ENCODE measurements around the gene REEP6. TPM values are rescaled to one million over a fixed set of nuclear protein-coding genes. Genes with fewer than 3 reads are reported as not detected.

The REEP6 gene
- total and polyA plus RNA-seq, 4 donors, result 16.4 to 449 (median 201) TPM

GRCh38 chr19:1526066-1526778, 35.2 kb downstream of the REEP6 start:
- H3K4me1 ChIP-seq (ENCODE audit: control insufficient read depth in 4 of 4, insufficient read depth in 4 of 4, low read length in 3 of 4), result peaks cover 0 to 5% (median 2%) of the 10 kb centered on the region in 4 donors
- 79% methylated on average over 33 of the region's 33 CpGs for WGBS
- H3K36me3 ChIP-seq (ENCODE audit: control insufficient read depth in 4 of 4, insufficient read depth in 3 of 4, low read depth in 1 of 4, low read length in 3 of 4), result no peaks in the 10 kb centered on the region
- H3K27ac ChIP-seq (ENCODE audit: low read depth in 1 of 2, low read length in 2 of 2), result no peak overlapping the region
- H3K27me3 ChIP-seq (ENCODE audit: control insufficient read depth in 4 of 4, insufficient read depth in 4 of 4, low read length in 3 of 4), result peaks cover 0 to 26% (median 7%) of the 10 kb centered on the region in 4 donors
- TF ChIP-seq JUND (IDR thresholded peaks at IDR 0.05) (no peak), HNF4A (conservative IDR thresholded peaks at IDR 0.05) (no peak), TAF1 (conservative IDR thresholded peaks at IDR 0.05) (no peak), MAX (IDR thresholded peaks at IDR 0.05) (no peak), FOXA2 (IDR thresholded peaks at IDR 0.05) (no peak), ATF3 (IDR thresholded peaks at IDR 0.05) (no peak), EGR1 (IDR thresholded peaks at IDR 0.05; ENCODE audit: low read depth in 2 of 2) (no peak), GABPA (IDR thresholded peaks at IDR 0.05 in 1 of 2, conservative IDR thresholded peaks at IDR 0.05 in 1 of 2) (no peak), NR2F2 (IDR thresholded peaks at IDR 0.05) (no peak), CTCF (IDR thresholded peaks at IDR 0.05; ENCODE audit: low read depth, low read length, missing input control) (no peak), YY1 (IDR thresholded peaks at IDR 0.05) (no peak), HNF4G (IDR thresholded peaks at IDR 0.05) (no peak), RAD21 (IDR thresholded peaks at IDR 0.05) (no peak), ZBTB33 (IDR thresholded peaks at IDR 0.05) (no peak), SP1 (IDR thresholded peaks at IDR 0.05) (no peak), FOXA1 (IDR thresholded peaks at IDR 0.05) (no peak)
- no peaks in the 10 kb centered on the region for H3K9me3 ChIP-seq (ENCODE audit: control insufficient read depth in 4 of 4, low read length in 3 of 4)
- DNase-seq (ENCODE audit: low spot score), result no peak
- no peak overlapping the region for H3K9ac ChIP-seq (ENCODE audit: low read depth in 1 of 2, low read length in 2 of 2)
- no peak overlapping the region for H3K4me3 ChIP-seq (ENCODE audit: low read depth in 1 of 3, low read length in 3 of 3)

- H3K27ac ChIP-seq (ENCODE audit: low read depth in 1 of 2, low read length in 2 of 2), result no peak overlapping the region
- H3K9ac ChIP-seq (ENCODE audit: low read depth in 1 of 2, low read length in 2 of 2), result no peak overlapping the region
- H3K4me3 ChIP-seq (ENCODE audit: low read depth in 1 of 3, low read length in 3 of 3), result no peak overlapping the region
- H3K27me3 ChIP-seq (ENCODE audit: control insufficient read depth in 4 of 4, insufficient read depth in 4 of 4, low read length in 3 of 4), result peaks cover 0 to 26% (median 7%) of the 10 kb centered on the region in 4 donors
- no peaks in the 10 kb centered on the region for H3K36me3 ChIP-seq (ENCODE audit: control insufficient read depth in 4 of 4, insufficient read depth in 3 of 4, low read depth in 1 of 4, low read length in 3 of 4)
- H3K9me3 ChIP-seq (ENCODE audit: control insufficient read depth in 4 of 4, low read length in 3 of 4), result no peaks in the 10 kb centered on the region
- no peak for DNase-seq (ENCODE audit: low spot score)
- TF ChIP-seq FOXA2 (IDR thresholded peaks at IDR 0.05) (no peak), EGR1 (IDR thresholded peaks at IDR 0.05; ENCODE audit: low read depth in 2 of 2) (no peak), ZBTB33 (IDR thresholded peaks at IDR 0.05) (no peak), YY1 (IDR thresholded peaks at IDR 0.05) (no peak), REST (IDR thresholded peaks at IDR 0.05) (no peak), HNF4A (conservative IDR thresholded peaks at IDR 0.05) (no peak), MAX (IDR thresholded peaks at IDR 0.05) (no peak), HNF4G (IDR thresholded peaks at IDR 0.05) (no peak), NR2F2 (IDR thresholded peaks at IDR 0.05) (no peak), TAF1 (conservative IDR thresholded peaks at IDR 0.05) (no peak)
- WGBS, result 72% methylated on average over 18 of the region's 18 CpGs
- peaks cover 0 to 5% (median 2%) of the 10 kb centered on the region in 4 donors for H3K4me1 ChIP-seq (ENCODE audit: control insufficient read depth in 4 of 4, insufficient read depth in 4 of 4, low read length in 3 of 4)
Measured at GRCh38 chr19:1526979-1527649, 36.1 kb downstream of the REEP6 start.
